Panc1 (cell line): ENCODE results near the gene RNF8. TPM values are rescaled to one million over a fixed set of nuclear protein-coding genes. Genes with fewer than 3 reads are reported as not detected.
"Not testable (repeated sequence)": the region's sequence is repeated elsewhere in the genome, so short reads cannot be mapped to it uniquely, and the experiment has no call there.

Source experiments
- ATAC-seq: fragments of 200-7000 bp; cut with Tn5 transposase; 2 replicates; pipeline ENCODE4 v1.9.1; 2020; ENCODE audit warnings: mild to moderate bottlenecking, moderate library complexity
- BruUV-seq: library from RNA; stranded (reverse); fragments of 400-500 nt; replicated peaks from 2 replicates; lab custom pipeline; 2021; lab: Mats Ljungman, UMichigan
- CTCF ChIA-PET: fragments of 300-600 bp; sonication (Branson Sonifier 250); formaldehyde crosslinking; loops from one replicate; lab custom pipeline; 2022; ENCODE audit warnings: antibody characterized with exemption; lab: Charles Lee
- POLR2A ChIA-PET: fragments of 300-600 bp; sonication (Branson Sonifier 250); formaldehyde crosslinking; loops from one replicate; lab custom pipeline; 2022; ENCODE audit warnings: antibody characterized with exemption; lab: Charles Lee
- DNase-seq: peaks from one replicate; pipeline ENCODE4 v3.0.0-alpha.2; 2010; ENCODE audit warnings: low read depth, low spot score
- H3K27ac ChIP-seq: 2 replicates; pipeline ENCODE4 v1.5.1; 2011; ENCODE audit warnings: mild to moderate bottlenecking, low read length, inconsistent platforms
- H3K27me3 ChIP-seq: fragments of 200-500 bp; sonication (Bioruptor generic); 2 replicates; pipeline ENCODE4 v1.6.0; 2014; ENCODE audit warnings: low read length, inconsistent platforms; ENCODE audit not compliant: control insufficient read depth, insufficient read depth
- H3K36me3 ChIP-seq: fragments of 200-500 bp; sonication (Bioruptor generic); 2 replicates; pipeline ENCODE4 v1.5.1; 2014; ENCODE audit warnings: inconsistent platforms, mild to moderate bottlenecking, low read length, moderate library complexity; ENCODE audit not compliant: control insufficient read depth, insufficient read depth
- H3K4me1 ChIP-seq: 2 replicates; pipeline ENCODE4 v1.5.1; 2011; ENCODE audit warnings: inconsistent platforms, mild to moderate bottlenecking, low read length, moderate library complexity; ENCODE audit not compliant: control insufficient read depth, insufficient read depth
- H3K4me3 ChIP-seq, 2 experiments: 2 replicates each; pipeline ENCODE4 v1.5.1; 2011 to 2012; ENCODE audit warnings: low read depth in 2 of 2, low read length in 2 of 2, mild to moderate bottlenecking in 2 of 2, inconsistent platforms in 1 of 2, moderate library complexity in 1 of 2
- H3K9me3 ChIP-seq: fragments of 200-500 bp; sonication (Bioruptor generic); 2 replicates; pipeline ENCODE4 v1.5.1; 2014; ENCODE audit warnings: low read depth, mild to moderate bottlenecking, inconsistent platforms, low read length, moderate library complexity; ENCODE audit not compliant: control insufficient read depth, insufficient read depth
- CTCF ChIP-seq: fragments of 450-650 bp; IDR thresholded peaks from 2 replicates; pipeline ENCODE4 v1.5.1; 2017; ENCODE audit warnings: mild to moderate bottlenecking
- POLR2AphosphoS5 ChIP-seq: IDR thresholded peaks from 2 replicates; pipeline ENCODE4 v1.6.1; 2012; ENCODE audit warnings: mild to moderate bottlenecking, low read depth, low read length, moderate library complexity
- REST ChIP-seq, 2 experiments: IDR thresholded peaks; 2 replicates each; pipeline ENCODE4 v1.6.1; 2011 to 2012; ENCODE audit warnings: low read depth in 2 of 2, control low read depth in 1 of 2, low read length in 1 of 2, mild to moderate bottlenecking in 1 of 2, moderate library complexity in 1 of 2; ENCODE audit not compliant: insufficient read depth in 1 of 2
- SIN3A ChIP-seq: IDR thresholded peaks from 2 replicates; pipeline ENCODE4 v1.6.1; 2012; ENCODE audit warnings: low read depth, mild to moderate bottlenecking, low read length, moderate library complexity, borderline replicate concordance; ENCODE audit not compliant: insufficient read depth
- TCF7L2 ChIP-seq: IDR thresholded peaks from 2 replicates; pipeline ENCODE4 v1.6.1; 2011; ENCODE audit warnings: mild to moderate bottlenecking, low read depth, low read length, inconsistent platforms
- in situ Hi-C: cut with HindIII; loops from 2 replicates; pipeline ENCODE4 v1.10.0; 2016; ENCODE audit warnings: low sequenced_read_pairs, low pct_unique_long_range_greater_than_20kb
- intact Hi-C: fragments of 100-400 bp; cut with micrococcal nuclease; formaldehyde crosslinking; loops from one replicate; pipeline ENCODE4 v1.10.0; 2022; ENCODE audit not compliant: unreplicated experiment
- total RNA-seq: library from RNA; stranded (reverse); gene quantifications from one replicate; pipeline ENCODE4 v1.2.1, GENCODE V29; 2021; ENCODE audit not compliant: unreplicated experiment

Gene RNF8
- total RNA-seq, 1 experiment from 2014 or later: 21.1 TPM

DNA sequence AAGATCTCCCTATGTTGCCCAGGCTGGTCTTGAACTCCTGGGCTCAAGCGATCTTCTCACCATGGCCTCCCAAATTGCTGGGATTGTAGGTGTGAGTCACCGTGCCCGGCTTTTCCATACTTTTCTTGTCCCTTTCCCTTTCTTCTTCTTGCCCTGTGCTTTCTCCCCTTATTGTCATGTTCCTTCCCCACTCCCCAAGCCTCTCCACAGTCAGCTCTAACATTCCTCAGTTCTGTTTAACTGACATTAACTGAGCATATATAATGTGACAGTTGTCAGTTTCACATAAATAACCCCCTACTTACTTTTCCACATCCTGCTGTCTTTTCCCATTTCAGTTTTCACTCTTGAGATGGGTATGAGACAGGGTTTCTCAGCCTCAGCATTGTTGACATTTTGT is 9.5 kb upstream of the RNF8 start:
- ATAC-seq: no peak

GRCh38 chr6:37345804-37346203 is 8.0 kb upstream of the RNF8 start:
- BruUV-seq, H3K27ac ChIP-seq, H3K27me3 ChIP-seq, DNase-seq, H3K4me1 ChIP-seq, in situ Hi-C loops, POLR2A ChIA-PET, H3K9me3 ChIP-seq, ATAC-seq, intact Hi-C loops, H3K4me3 ChIP-seq, CTCF ChIA-PET, H3K36me3 ChIP-seq: not testable (repeated sequence)

More for the DNA sequence above, 9.5 kb upstream of the RNF8 start:
- TF ChIP-seq CTCF (no peak), TCF7L2 (no peak)
- H3K27ac ChIP-seq: no peak overlapping the region
- H3K4me3 ChIP-seq: no peak overlapping the region
- no TSS peak for BruUV-seq
- ChIA-PET CTCF (no interaction called here), POLR2A (no interaction called here)
- no peaks in the 10 kb centered on the region for H3K4me1 ChIP-seq
- in situ Hi-C loops (no loop called here), intact Hi-C loops (no loop called here)
- no peaks in the 10 kb centered on the region for H3K9me3 ChIP-seq
- DNase-seq: no peak
- H3K36me3 ChIP-seq: no peaks in the 10 kb centered on the region
- no peaks in the 10 kb centered on the region for H3K27me3 ChIP-seq

GRCh38 chr6:37347177-37347576 is 6.6 kb upstream of the RNF8 start:
- H3K36me3 ChIP-seq: no peaks in the 10 kb centered on the region
- H3K4me1 ChIP-seq: no peaks in the 10 kb centered on the region
- TF ChIP-seq CTCF (no peak), POLR2AphosphoS5 (no peak), TCF7L2 (no peak), REST (IDR thresholded peaks at IDR 0.05; ENCODE audit: insufficient read depth in 1 of 2, low read depth in 2 of 2, low read length in 1 of 2) (no peak), SIN3A (no peak)
- DNase-seq (no peak), ATAC-seq (no peak)
- BruUV-seq: no TSS peak
- ChIA-PET CTCF (no interaction called here), POLR2A (no interaction called here)
- intact Hi-C loops: no loop called here
- in situ Hi-C loops: no loop called here
- H3K4me3 ChIP-seq: no peak overlapping the region
- no peaks in the 10 kb centered on the region for H3K27me3 ChIP-seq
- H3K27ac ChIP-seq: no peak overlapping the region
- H3K9me3 ChIP-seq: no peaks in the 10 kb centered on the region
